NCI-H1048 (cell line): ENCODE results near the gene CA12.
"Not testable (repeated sequence)": the region's sequence is repeated elsewhere in the genome, so short reads cannot be mapped to it uniquely, and the experiment has no call there.

ENCODE experiments used
- DNase-seq: peaks from one replicate; lab custom pipeline; 2025; lab: John Stamatoyannopoulos, UW

Gene CA12

GRCh38 chr15:63357061-63357460, 24.6 kb downstream of the CA12 start:
- no peak for DNase-seq

GRCh38 chr15:63354821-63355650, 26.6 kb downstream of the CA12 start:
- no peak for DNase-seq

- no peak for DNase-seq
These were observed 27.8 kb downstream of the CA12 start for GRCh38 chr15:63353887-63354286.

DNA sequence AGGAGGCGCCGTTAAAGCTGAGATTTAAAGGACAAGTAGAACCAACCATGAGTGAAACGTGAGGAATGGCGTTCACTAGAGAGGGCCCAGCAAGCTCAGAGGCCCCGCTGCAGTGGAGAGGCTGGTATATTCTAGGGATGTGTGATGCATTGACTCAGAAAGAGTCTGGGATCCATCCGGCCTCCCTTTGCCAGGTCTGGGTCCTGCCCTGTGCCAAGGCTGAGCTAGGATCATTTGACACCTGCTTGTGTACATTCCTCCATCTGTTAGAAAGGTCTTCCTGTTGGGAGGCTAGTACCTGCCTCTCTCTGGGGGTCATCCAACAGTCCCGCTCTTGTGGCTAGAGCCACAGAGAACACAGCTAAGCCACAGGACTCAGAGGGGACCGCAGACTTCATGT, 28.4 kb downstream of the CA12 start:
- DNase-seq, result no peak

DNA sequence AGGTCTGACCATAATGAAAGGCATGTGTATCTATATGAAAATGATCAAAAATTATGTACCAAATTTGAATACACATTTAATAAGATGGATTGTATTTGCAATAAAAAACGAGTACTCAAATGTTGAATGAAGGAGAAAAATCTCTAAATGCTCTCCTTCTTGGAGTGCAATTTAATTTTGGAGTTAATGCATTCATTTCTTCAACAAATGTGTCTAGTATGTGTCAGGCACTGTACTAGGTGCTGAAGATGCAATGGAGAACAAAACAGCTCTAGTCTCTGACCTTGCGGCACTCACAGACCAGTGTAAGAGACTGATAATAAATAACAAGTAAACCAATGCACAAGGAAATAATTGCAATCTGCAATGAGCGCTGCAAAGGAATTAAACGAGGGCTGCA, 28.8 kb downstream of the CA12 start:
- no peak for DNase-seq

- no peak for DNase-seq
These were observed 30.5 kb downstream of the CA12 start for GRCh38 chr15:63351170-63351569.

- DNase-seq, result no peak
These were observed 31.4 kb downstream of the CA12 start for GRCh38 chr15:63350178-63350621.

- no peak for DNase-seq
These were observed 32.0 kb downstream of the CA12 start for GRCh38 chr15:63349621-63350020.

DNA sequence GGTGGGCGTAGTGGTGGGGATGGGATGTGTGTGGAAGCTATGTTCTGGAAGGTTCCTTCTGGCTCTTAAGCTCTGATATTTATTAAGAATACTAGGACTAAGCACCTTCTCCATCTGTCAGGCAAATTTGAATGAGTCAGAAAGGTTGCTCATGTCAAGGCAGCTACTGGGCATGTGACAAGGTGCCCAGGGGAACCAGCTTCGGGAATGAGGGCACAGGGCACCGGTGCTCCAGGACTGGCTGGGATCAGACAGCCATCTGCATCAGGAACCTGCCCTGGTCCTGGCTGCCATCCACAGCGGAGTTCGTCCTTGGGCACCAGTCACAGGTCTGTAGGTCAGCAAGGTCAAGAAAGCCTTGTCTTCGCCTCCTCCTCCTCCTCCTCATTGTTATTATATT, 32.5 kb downstream of the CA12 start:
- DNase-seq, result no peak

DNA sequence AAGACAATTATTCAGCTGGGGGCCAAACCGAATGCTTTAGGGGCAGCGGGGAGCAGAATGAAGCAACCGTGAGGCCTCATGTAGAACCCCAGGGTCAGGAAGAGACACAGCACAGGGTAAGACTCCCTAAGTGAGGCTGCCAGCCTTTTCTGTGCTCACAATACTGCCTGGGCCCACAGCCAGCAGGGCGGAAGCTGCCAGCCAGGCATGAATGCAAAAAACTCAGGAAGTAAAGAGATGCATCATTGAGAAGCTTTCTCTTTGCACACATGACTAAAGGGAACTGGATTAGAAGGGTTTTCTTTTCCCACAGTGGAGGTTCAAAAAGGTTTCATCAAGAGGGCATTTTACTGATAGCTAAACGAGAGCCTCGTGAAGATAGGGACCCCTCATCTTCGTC, 33.3 kb downstream of the CA12 start:
- no peak for DNase-seq

- DNase-seq, result no peak
These were observed 34.4 kb downstream of the CA12 start for GRCh38 chr15:63347074-63347857.

DNA sequence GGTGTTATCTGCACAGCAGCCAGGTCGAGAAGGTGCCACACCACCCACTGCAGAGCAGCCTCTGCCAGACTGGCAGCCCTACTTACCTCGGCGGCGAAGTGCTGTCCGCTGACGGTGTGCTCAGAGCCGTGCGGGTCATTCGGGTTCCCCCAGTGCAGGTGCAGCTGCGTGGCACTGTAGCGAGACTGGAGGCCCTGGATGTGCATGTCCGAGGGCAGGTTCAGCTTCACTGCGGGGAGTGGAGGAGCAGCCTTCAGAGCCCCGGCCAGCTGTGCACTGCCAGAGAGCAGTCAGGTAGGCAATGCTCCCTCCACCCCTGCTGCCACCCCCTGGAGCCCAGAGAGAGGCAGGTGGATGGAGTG, 36.3 kb downstream of the CA12 start:
- no peak for DNase-seq

GRCh38 chr15:63344731-63345390, 36.8 kb downstream of the CA12 start:
- DNase-seq, result no peak

GRCh38 chr15:63342996-63343562, 38.6 kb downstream of the CA12 start:
- DNase-seq, result not testable (repeated sequence)

- DNase-seq, result no peak
These were observed 39.7 kb downstream of the CA12 start for GRCh38 chr15:63341898-63342297.

DNA sequence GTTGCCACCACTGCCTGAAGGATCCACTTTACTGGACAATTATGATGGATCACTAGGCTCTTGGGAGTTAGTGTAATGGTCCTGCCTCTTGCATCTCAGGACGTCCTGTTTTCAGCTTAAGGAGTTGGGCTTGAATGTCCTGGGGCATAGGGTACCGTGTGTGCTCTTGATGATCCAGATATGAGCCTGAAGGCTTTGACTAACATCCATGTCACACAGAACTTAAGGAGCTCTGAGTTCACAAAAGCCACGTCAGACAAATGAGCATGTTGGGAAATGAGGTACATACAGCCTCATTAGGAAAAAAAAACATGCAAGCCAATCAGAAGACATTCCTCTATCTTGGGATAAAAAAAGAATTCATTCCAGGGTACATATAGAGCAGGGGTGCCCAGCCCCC, 40.8 kb downstream of the CA12 start:
- DNase-seq, result no peak

GRCh38 chr15:63340353-63340752, 41.3 kb downstream of the CA12 start:
- no peak for DNase-seq

DNA sequence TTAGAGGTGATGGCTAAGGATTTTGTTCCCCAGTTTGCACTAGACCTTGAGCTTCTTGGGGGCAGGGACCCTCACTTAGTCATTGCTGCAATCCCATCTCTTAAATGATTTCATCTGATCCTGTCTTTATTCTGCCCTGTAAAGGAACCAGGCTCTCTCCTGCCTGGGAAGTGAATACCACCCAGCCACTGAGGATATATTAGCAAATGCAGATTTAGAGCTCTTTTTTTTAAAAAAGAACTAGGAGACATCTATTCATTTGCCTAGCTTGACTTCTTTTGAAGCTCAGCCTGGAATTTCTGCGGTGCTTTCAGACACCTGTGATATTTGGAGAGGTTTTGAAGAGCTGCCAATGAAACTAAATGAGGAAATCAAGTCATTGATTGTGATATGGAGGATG, 41.8 kb downstream of the CA12 start:
- no peak for DNase-seq

DNA sequence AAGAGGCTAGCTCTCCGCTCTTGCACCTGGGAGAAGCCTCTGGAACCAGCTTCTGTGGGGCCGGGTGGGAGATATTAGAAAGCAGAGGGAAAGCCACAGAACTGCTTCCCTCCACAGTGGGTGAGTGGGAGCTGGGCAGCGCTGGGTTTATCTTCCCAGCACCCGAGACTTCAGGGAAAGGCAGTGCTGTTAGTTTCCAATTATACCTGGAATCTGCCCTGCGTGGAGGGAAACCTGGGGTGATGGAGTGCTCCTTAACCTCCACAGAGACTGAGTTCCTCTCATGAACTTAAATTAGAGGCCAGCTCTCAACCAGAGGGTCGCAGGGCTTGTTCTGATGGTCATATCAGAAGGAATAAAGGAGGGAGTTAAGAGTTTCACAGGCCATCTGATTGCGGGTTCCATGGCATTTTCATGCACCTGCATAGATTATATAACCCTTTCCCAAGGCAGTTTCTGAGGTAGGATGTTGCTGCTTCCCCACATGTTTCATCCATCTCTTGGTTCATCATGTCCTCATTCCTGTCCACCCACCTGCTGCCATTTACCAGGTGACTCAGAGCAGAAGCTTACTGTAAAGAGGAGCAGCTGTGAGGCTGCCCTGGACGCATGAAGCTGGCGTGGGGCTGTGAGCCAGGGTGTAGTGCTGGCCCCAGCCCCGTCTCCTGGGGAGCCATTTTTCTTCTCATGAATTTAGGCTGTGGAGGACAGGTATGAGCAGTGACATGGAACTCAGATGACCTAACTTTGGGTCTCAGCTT, 42.5 kb downstream of the CA12 start:
- no peak for DNase-seq

DNA sequence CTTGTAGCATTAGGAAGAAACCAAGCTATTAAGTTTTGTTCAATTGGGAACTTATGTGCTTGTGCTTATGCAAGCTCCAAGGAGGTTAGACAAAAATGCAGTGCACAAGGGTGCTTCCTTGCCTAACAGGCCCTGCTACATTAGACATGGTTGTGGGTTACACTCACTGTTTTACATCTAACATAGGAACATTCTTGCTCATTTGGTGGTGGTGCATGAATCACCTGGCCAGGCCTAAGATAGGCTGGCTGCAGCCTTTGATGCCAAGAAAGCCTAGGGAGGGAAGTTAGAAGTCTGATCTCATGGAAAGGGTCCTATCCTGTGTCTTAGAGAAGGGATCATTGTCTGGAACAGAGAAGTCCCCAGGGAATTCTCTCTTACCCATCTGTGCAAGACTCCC, 43.5 kb downstream of the CA12 start:
- no peak for DNase-seq

DNA sequence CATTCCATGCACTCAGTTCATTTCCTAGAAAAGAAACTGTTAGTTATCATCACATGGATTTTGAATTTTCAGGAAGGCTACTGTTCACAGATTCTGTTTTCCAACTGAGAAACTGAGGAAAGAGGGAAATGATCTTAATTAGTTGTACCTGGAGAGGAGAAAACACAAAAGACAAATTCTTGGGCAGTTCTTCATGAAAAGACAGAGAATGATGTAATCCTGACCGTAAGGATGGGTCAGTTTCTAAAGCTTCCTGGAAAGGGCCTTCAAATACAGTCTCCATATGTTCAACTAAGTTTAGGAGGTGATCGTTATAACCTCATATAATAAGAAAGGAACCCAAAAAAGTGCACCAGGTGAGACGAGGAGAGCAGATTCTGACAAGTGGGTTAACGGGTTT, 44.6 kb downstream of the CA12 start:
- no peak for DNase-seq
